ENCODE results near the gene CANX.

- TF ChIP-seq CTCF (IDR thresholded peaks at IDR 0.05; ENCODE audit: low read depth, low read length, poor library complexity, severe bottlenecking) (no peak), EZH2phosphoT487 (IDR thresholded peaks at IDR 0.05; ENCODE audit: borderline replicate concordance, low read length) (no peak)
Measured at GRCh38 chr5:179746872-179747271, 48.1 kb downstream of the CANX start.
